T47D (cell line): ENCODE results near the gene SAPCD2.

Experiments used
- DNase-seq, 2 experiments: peaks; one replicate each; pipeline versions ENCODE4 v3.0.0 to v3.0.0-alpha.2; 2011 to 2012; ENCODE audit warnings: low read depth in 1 of 2, low spot score in 1 of 2
- JUND ChIP-seq: IDR thresholded peaks from 2 replicates; pipeline ENCODE4 v1.6.1; 2012; ENCODE audit warnings: low read depth
- in situ Hi-C: cut with HindIII; loops from 2 replicates; pipeline ENCODE4 v1.10.0; 2016; ENCODE audit warnings: low sequenced_read_pairs, low pct_unique_long_range_greater_than_20kb

SAPCD2 gene

GRCh38 chr9:137014776-137015539, 55.4 kb downstream of the SAPCD2 start:
- in situ Hi-C loops = no loop called here
- no peak for TF ChIP-seq JUND
- DNase-seq = no peak

DNA sequence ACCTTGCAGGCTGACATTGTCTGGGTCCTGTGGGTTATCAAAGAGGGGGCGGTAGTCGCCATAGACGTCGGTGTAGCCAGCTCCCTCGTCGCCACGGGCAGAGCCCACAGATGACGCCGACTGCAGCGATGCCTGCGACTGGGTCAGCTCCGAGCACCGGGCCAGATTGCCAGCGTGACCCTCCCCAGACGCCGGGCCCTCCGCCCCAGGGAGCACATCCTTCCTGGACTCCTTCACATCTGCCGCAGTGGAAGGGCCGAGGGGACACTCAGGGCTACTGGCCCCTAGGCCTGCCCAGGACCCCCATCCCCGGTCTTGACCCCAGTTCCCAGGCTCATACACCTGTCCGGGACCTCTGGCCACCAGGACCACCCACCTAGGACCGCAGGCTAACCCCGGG, 56.2 kb downstream of the SAPCD2 start:
- no peak for TF ChIP-seq JUND
- no peak for DNase-seq
- in situ Hi-C loops = no loop called here

GRCh38 chr9:137013571-137013940, 56.8 kb downstream of the SAPCD2 start:
- no peak for DNase-seq
- in situ Hi-C loops = no loop called here
- no peak for TF ChIP-seq JUND

- DNase-seq = no peak
- in situ Hi-C loops = no loop called here
- no peak for TF ChIP-seq JUND
Measured at GRCh38 chr9:137012694-137013570, 57.4 kb downstream of the SAPCD2 start.
